Measurements from ENCODE around the gene CHTOP. TPM values are rescaled to one million over a fixed set of nuclear protein-coding genes. Genes with fewer than 3 reads are reported as not detected.

Gene CHTOP
- polyA plus RNA-seq, 1 experiment = 36.8 TPM

DNA sequence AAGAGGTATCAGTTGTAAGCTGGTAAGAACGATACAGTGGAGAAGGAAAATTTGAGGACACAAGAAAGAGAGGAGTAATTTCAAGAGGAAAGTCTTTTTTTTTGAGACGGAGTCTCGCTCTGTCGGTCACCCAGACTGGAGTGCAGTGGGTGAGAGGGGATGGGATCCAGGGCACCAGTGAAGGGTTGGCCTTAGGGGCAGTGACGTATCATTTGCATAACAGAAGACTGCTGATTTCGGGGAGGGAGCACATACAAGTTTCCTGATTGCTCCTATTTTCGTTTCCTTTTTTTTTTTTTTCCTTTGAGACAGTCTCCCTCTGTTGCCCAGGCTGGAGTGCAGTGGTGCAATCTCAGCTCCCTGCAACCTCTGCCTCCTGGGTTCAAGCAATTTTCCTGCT, 10.8 kb upstream of the CHTOP start:
- POLR2A ChIA-PET = no interaction called here
- no peak for TF ChIP-seq CTCF (IDR thresholded peaks at IDR 0.05; ENCODE audit: insufficient read depth, low read depth, low read length)
- Histone ChIP-seq H3K4me3 (ENCODE audit: low read depth, low read length) (no peak overlapping the region), H3K27me3 (ENCODE audit: control insufficient read depth, insufficient read depth, low read length) (no peaks in the 10 kb centered on the region), H3K36me3 (ENCODE audit: control insufficient read depth, insufficient read depth, low read length) (peaks cover 11% of the 10 kb centered on the region)
- no peak for DNase-seq (ENCODE audit: low read depth)
- CTCF ChIA-PET = interaction anchor here (1.1 to 9.0 kb wide), 2 partner anchors 8 to 51 kb away, joined by 9 to 148 read pairs; partner anchors contain the start of genes S100A14 and S100A16

- no peak for TF ChIP-seq CTCF (IDR thresholded peaks at IDR 0.05; ENCODE audit: insufficient read depth, low read depth, low read length)
- no peak for DNase-seq (ENCODE audit: low read depth)
- CTCF ChIA-PET = interaction anchor here (0.6 to 9.0 kb wide), 6 partner anchors 9 to 100 kb away, joined by 3 to 148 read pairs (median 12); partner anchors contain the start of genes CHTOP, S100A14 and S100A16
- Histone ChIP-seq H3K27me3 (ENCODE audit: control insufficient read depth, insufficient read depth, low read length) (no peaks in the 10 kb centered on the region), H3K4me3 (ENCODE audit: low read depth, low read length) (no peak overlapping the region), H3K36me3 (ENCODE audit: control insufficient read depth, insufficient read depth, low read length) (peaks cover 10% of the 10 kb centered on the region)
- POLR2A ChIA-PET = no interaction called here
Observed at GRCh38 chr1:153624965-153625611, 8.8 kb upstream of the CHTOP start.

- H3K27me3 ChIP-seq (ENCODE audit: control insufficient read depth, insufficient read depth, low read length) = no peaks in the 10 kb centered on the region
- H3K4me3 ChIP-seq (ENCODE audit: low read depth, low read length) = peak overlapping the region; percentile 57
- CTCF ChIA-PET = interaction anchor here (1.0 to 9.0 kb wide), 12 partner anchors 12 to 145 kb away, joined by 3 to 148 read pairs (median 6); partner anchors contain the start of genes S100A14 and S100A16
- no peak for DNase-seq (ENCODE audit: low read depth)
- H3K36me3 ChIP-seq (ENCODE audit: control insufficient read depth, insufficient read depth, low read length) = peaks cover 10% of the 10 kb centered on the region
- POLR2A ChIA-PET = interaction anchor here (0.6 to 2.2 kb wide), 7 partner anchors 9 to 93 kb away, joined by 3 to 20 read pairs (median 3); partner anchors contain the start of gene S100A16
- TF ChIP-seq CTCF (IDR thresholded peaks at IDR 0.05; ENCODE audit: insufficient read depth, low read depth, low read length) = no peak
Observed at GRCh38 chr1:153626477-153626903, 7.4 kb upstream of the CHTOP start.

DNA sequence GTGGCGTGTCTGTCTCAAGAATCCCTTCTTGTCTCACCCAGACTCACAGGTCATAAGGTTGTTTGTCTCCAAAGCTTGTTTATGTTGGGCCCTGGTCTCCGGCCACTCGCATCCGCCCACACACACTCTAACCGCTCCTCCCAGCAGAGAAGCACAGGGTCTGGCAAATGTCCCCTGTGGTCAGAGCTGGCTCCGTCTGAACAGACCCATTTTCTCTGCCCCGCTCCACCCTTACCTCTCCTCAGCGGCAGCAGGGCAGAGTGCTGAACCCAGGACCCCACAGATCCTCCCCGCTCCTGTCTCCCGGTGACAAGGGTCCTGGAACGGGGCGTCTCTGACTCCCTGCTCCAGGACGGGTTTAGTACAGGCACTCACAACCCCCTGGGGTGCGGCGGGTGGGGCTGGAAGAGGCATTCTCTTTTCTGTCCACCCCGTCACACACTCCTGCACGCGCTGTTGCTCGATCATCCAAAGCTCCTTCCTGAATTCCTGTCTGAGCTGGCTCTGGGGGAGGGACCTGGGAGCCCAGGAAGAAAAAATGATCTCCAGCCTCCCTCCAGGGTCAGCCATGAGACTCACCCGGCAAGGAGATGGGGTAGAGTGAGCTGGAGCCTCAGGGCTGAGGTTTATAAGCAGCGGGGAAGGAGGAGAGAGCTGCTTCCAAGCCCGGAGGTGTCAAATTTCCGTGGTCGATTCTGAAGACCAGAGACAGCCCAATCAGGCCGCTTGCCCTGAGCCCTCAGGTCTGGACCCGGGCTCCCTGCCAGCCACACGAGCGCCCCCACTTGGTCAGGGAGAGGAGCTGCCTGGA, 6.8 kb upstream of the CHTOP start, which contains the start of gene S100A13:
Gene S100A13, minus strand, starts transcription at position 602 of the 811 bp plus-strand sequence. CDS start 1,033 bp downstream, outside the sequence.
- H3K36me3 ChIP-seq (ENCODE audit: control insufficient read depth, insufficient read depth, low read length) = peaks cover 10% of the 10 kb centered on the region
- H3K27me3 ChIP-seq (ENCODE audit: control insufficient read depth, insufficient read depth, low read length) = no peaks in the 10 kb centered on the region
- ChIA-PET POLR2A (interaction anchor here (0.6 to 2.2 kb wide), 10 partner anchors 9 to 94 kb away, joined by 3 to 20 read pairs (median 3); partner anchors contain the start of genes S100A14 and S100A16), CTCF (interaction anchor here (0.6 to 9.0 kb wide), 28 partner anchors 12 to 357 kb away, joined by 3 to 148 read pairs (median 4); partner anchors contain the start of genes S100A14 and S100A16)
- peak within 1 kb of the TSS; percentile 57 for H3K4me3 ChIP-seq (ENCODE audit: low read depth, low read length)
- DNase-seq (ENCODE audit: low read depth) = peak; percentile 69
- TF ChIP-seq CTCF (IDR thresholded peaks at IDR 0.05; ENCODE audit: insufficient read depth, low read depth, low read length) = peak; percentile 79

Measured in BJ (cell line).